ENCODE measurements around the gene LRRC4.

DNA sequence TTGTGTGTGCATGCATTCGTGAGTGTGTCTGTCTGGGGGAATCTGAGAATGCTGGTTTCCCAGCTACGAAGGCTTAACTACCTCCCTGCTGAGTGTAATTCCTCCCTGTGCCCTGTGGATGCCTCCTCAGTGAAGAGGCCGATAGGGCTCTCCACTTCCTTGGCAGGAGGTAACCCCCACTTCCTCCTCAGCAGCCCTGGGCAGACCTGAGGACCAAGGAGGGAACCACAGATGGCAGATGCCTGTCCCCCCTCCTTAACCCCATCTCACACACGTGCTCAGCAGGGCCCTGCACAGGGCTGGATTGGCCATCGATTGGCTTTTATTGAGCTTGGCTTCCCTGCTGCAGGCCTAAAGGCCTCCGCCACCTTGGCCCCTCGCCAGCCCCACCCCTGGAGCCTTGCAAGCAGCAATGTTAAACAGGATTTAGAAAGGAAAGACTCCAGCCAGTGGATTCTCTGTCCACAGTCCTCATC is 45.6 kb upstream of the LRRC4 start:
- TF ChIP-seq, protein P1, sequence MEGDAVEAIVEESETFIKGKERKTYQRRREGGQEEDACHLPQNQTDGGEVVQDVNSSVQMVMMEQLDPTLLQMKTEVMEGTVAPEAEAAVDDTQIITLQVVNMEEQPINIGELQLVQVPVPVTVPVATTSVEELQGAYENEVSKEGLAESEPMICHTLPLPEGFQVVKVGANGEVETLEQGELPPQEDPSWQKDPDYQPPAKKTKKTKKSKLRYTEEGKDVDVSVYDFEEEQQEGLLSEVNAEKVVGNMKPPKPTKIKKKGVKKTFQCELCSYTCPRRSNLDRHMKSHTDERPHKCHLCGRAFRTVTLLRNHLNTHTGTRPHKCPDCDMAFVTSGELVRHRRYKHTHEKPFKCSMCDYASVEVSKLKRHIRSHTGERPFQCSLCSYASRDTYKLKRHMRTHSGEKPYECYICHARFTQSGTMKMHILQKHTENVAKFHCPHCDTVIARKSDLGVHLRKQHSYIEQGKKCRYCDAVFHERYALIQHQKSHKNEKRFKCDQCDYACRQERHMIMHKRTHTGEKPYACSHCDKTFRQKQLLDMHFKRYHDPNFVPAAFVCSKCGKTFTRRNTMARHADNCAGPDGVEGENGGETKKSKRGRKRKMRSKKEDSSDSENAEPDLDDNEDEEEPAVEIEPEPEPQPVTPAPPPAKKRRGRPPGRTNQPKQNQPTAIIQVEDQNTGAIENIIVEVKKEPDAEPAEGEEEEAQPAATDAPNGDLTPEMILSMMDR (IDR thresholded peaks at IDR 0.05), result no peak
- no peak for TF ChIP-seq POLR2A (IDR thresholded peaks at IDR 0.05)

All from lower leg skin (tissue), 3 donors.